ENCODE measurements around the gene BORCS5. TPM values are rescaled to one million over a fixed set of nuclear protein-coding genes. Genes with fewer than 3 reads are reported as not detected.

The BORCS5 gene
- total RNA-seq, 4 donors from 2014 or later, result 10.3 to 23.7 (median 19.6) TPM

- intact Hi-C loops (cut with DNase I), result no loop called here
- no peaks in the 10 kb centered on the region for H3K27me3 ChIP-seq
- no peak overlapping the region for H3K27ac ChIP-seq
- 91% methylated on average over 9 of the region's 9 CpGs for WGBS, 2 donors
- TF ChIP-seq POLR2A (IDR thresholded peaks at IDR 0.05) (no peak), CTCF (IDR thresholded peaks at IDR 0.05) (no peak)
- no peak for DNase-seq
- H3K4me3 ChIP-seq (replicated peaks in 1 of 3), result no peak overlapping the region
- no peaks in the 10 kb centered on the region for H3K9me3 ChIP-seq
- peaks cover 3 to 5% of the 10 kb centered on the region in 2 donors for H3K4me1 ChIP-seq
- no peaks in the 10 kb centered on the region for H3K36me3 ChIP-seq
Measured at GRCh38 chr12:12323591-12323990, 33.3 kb upstream of the BORCS5 start.

GRCh38 chr12:12326262-12326661, 30.6 kb upstream of the BORCS5 start:
- H3K27me3 ChIP-seq, result no peaks in the 10 kb centered on the region
- H3K9me3 ChIP-seq, result no peaks in the 10 kb centered on the region
- H3K27ac ChIP-seq, result no peak overlapping the region
- whole genome bisulfite sequencing, 2 donors, result 88 to 96% methylated on average over 3 of the region's 3 CpGs
- no peaks in the 10 kb centered on the region for H3K4me1 ChIP-seq
- TF ChIP-seq CTCF (IDR thresholded peaks at IDR 0.05) (no peak), POLR2A (IDR thresholded peaks at IDR 0.05) (no peak)
- no peaks in the 10 kb centered on the region for H3K36me3 ChIP-seq
- DNase-seq, result no peak
- intact Hi-C loops (cut with DNase I), result no loop called here
- no peak overlapping the region for H3K4me3 ChIP-seq (replicated peaks in 1 of 3)

- Histone ChIP-seq H3K27ac (no peak overlapping the region), H3K36me3 (no peaks in the 10 kb centered on the region), H3K4me3 (replicated peaks in 1 of 3) (no peak overlapping the region), H3K9me3 (no peaks in the 10 kb centered on the region), H3K27me3 (no peaks in the 10 kb centered on the region), H3K4me1 (peaks cover 8 to 14% of the 10 kb centered on the region in 2 donors)
- intact Hi-C loops (cut with DNase I), result no loop called here
- 0 to 3% methylated on average over 1 of the region's 1 CpG for WGBS, 2 donors
- no peak for DNase-seq
- TF ChIP-seq POLR2A (IDR thresholded peaks at IDR 0.05) (no peak), CTCF (IDR thresholded peaks at IDR 0.05) (peak; percentile 24 to 81 (median 62))
Measured at GRCh38 chr12:12327802-12328201, 29.1 kb upstream of the BORCS5 start.

- WGBS, 2 donors, result 84 to 90% methylated on average over 7 of the region's 7 CpGs
- DNase-seq, result no peak
- no peaks in the 10 kb centered on the region for H3K27me3 ChIP-seq
- peak overlapping the region in 1 of 3 donors; percentile 66 for H3K27ac ChIP-seq
- no peaks in the 10 kb centered on the region for H3K9me3 ChIP-seq
- intact Hi-C loops (cut with DNase I), result loop anchor here (5.0 to 10.0 kb wide), 3 partner anchors 67 to 757 kb away; partner anchors contain the start of gene LRP6
- H3K36me3 ChIP-seq, result no peaks in the 10 kb centered on the region
- H3K4me3 ChIP-seq (replicated peaks in 1 of 3), result no peak overlapping the region
- TF ChIP-seq CTCF (IDR thresholded peaks at IDR 0.05), result no peak
- no peak for TF ChIP-seq POLR2A (IDR thresholded peaks at IDR 0.05)
- peaks cover 25 to 32% of the 10 kb centered on the region in 2 donors for H3K4me1 ChIP-seq
Measured at GRCh38 chr12:12331244-12331771, 25.6 kb upstream of the BORCS5 start.

GRCh38 chr12:12331896-12332295, 25.0 kb upstream of the BORCS5 start:
- Histone ChIP-seq H3K4me3 (replicated peaks in 1 of 3) (no peak overlapping the region), H3K9me3 (no peaks in the 10 kb centered on the region), H3K27me3 (no peaks in the 10 kb centered on the region), H3K4me1 (peaks cover 25 to 32% of the 10 kb centered on the region in 2 donors), H3K27ac (peak overlapping the region; percentile 23 to 66 (median 52)), H3K36me3 (no peaks in the 10 kb centered on the region)
- 20 to 33% methylated on average over 1 of the region's 1 CpG for WGBS, 2 donors
- peak; percentile 46 for DNase-seq
- TF ChIP-seq CTCF (IDR thresholded peaks at IDR 0.05) (no peak), POLR2A (IDR thresholded peaks at IDR 0.05) (no peak)
- intact Hi-C loops (cut with DNase I), result loop anchor here (5.0 to 10.0 kb wide), 3 partner anchors 67 to 757 kb away; partner anchors contain the start of gene LRP6

Data from thyroid gland (tissue), 4 donors.